ENCODE measurements around the gene ULBP1. TPM values are rescaled to one million over a fixed set of nuclear protein-coding genes. Genes with fewer than 3 reads are reported as not detected.
"Not testable (repeated sequence)": the region's sequence is repeated elsewhere in the genome, so short reads cannot be mapped to it uniquely, and the experiment has no call there.

Gene ULBP1
- 0.16 and 0.26 TPM in 2 replicates for total RNA-seq
- 1.6 TPM for polyA plus RNA-seq (2012)

GRCh38 chr6:149963462-149964307, at the start of gene ULBP1:
TSS of gene ULBP1 (plus strand) at chr6:149963943. CDS start at chr6:149964050, 107 bp downstream.
- DNase-seq (ENCODE audit: low read depth) = peak; percentile 86

GRCh38 chr6:149915970-149916865, 47.5 kb upstream of the ULBP1 start:
- no peak for DNase-seq (ENCODE audit: low read depth)

- no peak for DNase-seq (ENCODE audit: low read depth)
Measured at GRCh38 chr6:149917679-149918078, 46.1 kb upstream of the ULBP1 start.

GRCh38 chr6:149918151-149918905, 45.4 kb upstream of the ULBP1 start:
- DNase-seq (ENCODE audit: low read depth) = no peak

- DNase-seq (ENCODE audit: low read depth) = not testable (repeated sequence)
Measured at GRCh38 chr6:149919126-149919833, 44.5 kb upstream of the ULBP1 start.

GRCh38 chr6:149919834-149920225, 43.9 kb upstream of the ULBP1 start:
- no peak for DNase-seq (ENCODE audit: low read depth)

- DNase-seq (ENCODE audit: low read depth) = no peak
Measured at GRCh38 chr6:149921361-149921760, 42.4 kb upstream of the ULBP1 start.

- not testable (repeated sequence) for DNase-seq (ENCODE audit: low read depth)
Measured at GRCh38 chr6:149922091-149922490, 41.7 kb upstream of the ULBP1 start.

- DNase-seq (ENCODE audit: low read depth) = peak; percentile 90
Measured at GRCh38 chr6:149922642-149923326, 41.0 kb upstream of the ULBP1 start, which contains the start of gene RAET1G. TSS of gene RAET1G (minus strand) at chr6:149923121. CDS start at chr6:149923010, 111 bp downstream.

- no peak for DNase-seq (ENCODE audit: low read depth)
Measured at GRCh38 chr6:149923327-149923986, 40.3 kb upstream of the ULBP1 start.

GRCh38 chr6:149924206-149924932, 39.4 kb upstream of the ULBP1 start:
- no peak for DNase-seq (ENCODE audit: low read depth)

- no peak for DNase-seq (ENCODE audit: low read depth)
Measured at GRCh38 chr6:149924933-149925252, 38.9 kb upstream of the ULBP1 start.

GRCh38 chr6:149925253-149925973, 38.3 kb upstream of the ULBP1 start:
- no peak for DNase-seq (ENCODE audit: low read depth)

GRCh38 chr6:149925974-149926777, 37.6 kb upstream of the ULBP1 start:
- peak; percentile 86 for DNase-seq (ENCODE audit: low read depth)

- not testable (repeated sequence) for DNase-seq (ENCODE audit: low read depth)
Measured at GRCh38 chr6:149927025-149927424, 36.7 kb upstream of the ULBP1 start.

- DNase-seq (ENCODE audit: low read depth) = no peak
Measured at GRCh38 chr6:149929422-149929821, 34.3 kb upstream of the ULBP1 start.

- no peak for DNase-seq (ENCODE audit: low read depth)
Measured at GRCh38 chr6:149931501-149931900, 32.2 kb upstream of the ULBP1 start.

Measured in myocyte (in vitro differentiated cells).